Panc1 (cell line): ENCODE results near the gene SLC35F1.

Experiments
- POLR2AphosphoS5 ChIP-seq: IDR thresholded peaks from 2 replicates; pipeline ENCODE4 v1.6.1; 2012; ENCODE audit warnings: mild to moderate bottlenecking, low read depth, low read length, moderate library complexity
- TCF7L2 ChIP-seq: IDR thresholded peaks from 2 replicates; pipeline ENCODE4 v1.6.1; 2011; ENCODE audit warnings: mild to moderate bottlenecking, low read depth, low read length, inconsistent platforms
- TF ChIP-seq, protein P1 (sequence below): fragments of 450-650 bp; IDR thresholded peaks from 2 replicates; pipeline ENCODE4 v1.5.1; 2017; ENCODE audit warnings: mild to moderate bottlenecking
- TF ChIP-seq, protein P2 (sequence below), 2 experiments: IDR thresholded peaks; 2 replicates each; pipeline ENCODE4 v1.6.1; 2011 to 2012; ENCODE audit warnings: low read depth in 2 of 2, control low read depth in 1 of 2, low read length in 1 of 2, mild to moderate bottlenecking in 1 of 2, moderate library complexity in 1 of 2; ENCODE audit not compliant: insufficient read depth in 1 of 2

DNA sequence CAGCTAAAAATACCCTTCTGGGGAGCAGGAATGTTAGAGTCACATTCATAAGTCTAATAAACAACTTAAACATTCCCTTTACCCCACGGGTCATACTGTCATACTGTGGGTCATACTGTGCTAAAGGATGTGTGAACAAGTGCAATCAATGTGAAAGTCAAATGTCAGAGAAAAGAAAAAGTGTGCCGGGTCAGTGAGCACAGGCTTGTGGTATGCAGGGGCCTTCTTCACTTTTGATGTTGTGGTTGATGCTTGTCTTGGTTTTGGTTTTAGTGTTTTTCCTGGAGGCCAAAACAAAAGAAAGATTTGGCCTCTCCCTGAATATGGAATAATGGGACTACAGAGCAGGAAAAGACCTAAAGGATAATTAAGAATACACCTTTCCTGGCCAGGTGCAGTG lies 373.1 kb downstream of the SLC35F1 start:
- TF ChIP-seq, protein P1, sequence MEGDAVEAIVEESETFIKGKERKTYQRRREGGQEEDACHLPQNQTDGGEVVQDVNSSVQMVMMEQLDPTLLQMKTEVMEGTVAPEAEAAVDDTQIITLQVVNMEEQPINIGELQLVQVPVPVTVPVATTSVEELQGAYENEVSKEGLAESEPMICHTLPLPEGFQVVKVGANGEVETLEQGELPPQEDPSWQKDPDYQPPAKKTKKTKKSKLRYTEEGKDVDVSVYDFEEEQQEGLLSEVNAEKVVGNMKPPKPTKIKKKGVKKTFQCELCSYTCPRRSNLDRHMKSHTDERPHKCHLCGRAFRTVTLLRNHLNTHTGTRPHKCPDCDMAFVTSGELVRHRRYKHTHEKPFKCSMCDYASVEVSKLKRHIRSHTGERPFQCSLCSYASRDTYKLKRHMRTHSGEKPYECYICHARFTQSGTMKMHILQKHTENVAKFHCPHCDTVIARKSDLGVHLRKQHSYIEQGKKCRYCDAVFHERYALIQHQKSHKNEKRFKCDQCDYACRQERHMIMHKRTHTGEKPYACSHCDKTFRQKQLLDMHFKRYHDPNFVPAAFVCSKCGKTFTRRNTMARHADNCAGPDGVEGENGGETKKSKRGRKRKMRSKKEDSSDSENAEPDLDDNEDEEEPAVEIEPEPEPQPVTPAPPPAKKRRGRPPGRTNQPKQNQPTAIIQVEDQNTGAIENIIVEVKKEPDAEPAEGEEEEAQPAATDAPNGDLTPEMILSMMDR: no peak
- TF ChIP-seq, protein P2, sequence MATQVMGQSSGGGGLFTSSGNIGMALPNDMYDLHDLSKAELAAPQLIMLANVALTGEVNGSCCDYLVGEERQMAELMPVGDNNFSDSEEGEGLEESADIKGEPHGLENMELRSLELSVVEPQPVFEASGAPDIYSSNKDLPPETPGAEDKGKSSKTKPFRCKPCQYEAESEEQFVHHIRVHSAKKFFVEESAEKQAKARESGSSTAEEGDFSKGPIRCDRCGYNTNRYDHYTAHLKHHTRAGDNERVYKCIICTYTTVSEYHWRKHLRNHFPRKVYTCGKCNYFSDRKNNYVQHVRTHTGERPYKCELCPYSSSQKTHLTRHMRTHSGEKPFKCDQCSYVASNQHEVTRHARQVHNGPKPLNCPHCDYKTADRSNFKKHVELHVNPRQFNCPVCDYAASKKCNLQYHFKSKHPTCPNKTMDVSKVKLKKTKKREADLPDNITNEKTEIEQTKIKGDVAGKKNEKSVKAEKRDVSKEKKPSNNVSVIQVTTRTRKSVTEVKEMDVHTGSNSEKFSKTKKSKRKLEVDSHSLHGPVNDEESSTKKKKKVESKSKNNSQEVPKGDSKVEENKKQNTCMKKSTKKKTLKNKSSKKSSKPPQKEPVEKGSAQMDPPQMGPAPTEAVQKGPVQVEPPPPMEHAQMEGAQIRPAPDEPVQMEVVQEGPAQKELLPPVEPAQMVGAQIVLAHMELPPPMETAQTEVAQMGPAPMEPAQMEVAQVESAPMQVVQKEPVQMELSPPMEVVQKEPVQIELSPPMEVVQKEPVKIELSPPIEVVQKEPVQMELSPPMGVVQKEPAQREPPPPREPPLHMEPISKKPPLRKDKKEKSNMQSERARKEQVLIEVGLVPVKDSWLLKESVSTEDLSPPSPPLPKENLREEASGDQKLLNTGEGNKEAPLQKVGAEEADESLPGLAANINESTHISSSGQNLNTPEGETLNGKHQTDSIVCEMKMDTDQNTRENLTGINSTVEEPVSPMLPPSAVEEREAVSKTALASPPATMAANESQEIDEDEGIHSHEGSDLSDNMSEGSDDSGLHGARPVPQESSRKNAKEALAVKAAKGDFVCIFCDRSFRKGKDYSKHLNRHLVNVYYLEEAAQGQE (IDR thresholded peaks at IDR 0.05; ENCODE audit: insufficient read depth in 1 of 2, low read depth in 2 of 2, low read length in 1 of 2): no peak
- TF ChIP-seq POLR2AphosphoS5 (no peak), TCF7L2 (no peak)
